Subcutaneous adipose tissue (tissue), 4 donors: ENCODE data around the gene TMEM140. TPM values are rescaled to one million over a fixed set of nuclear protein-coding genes. Genes with fewer than 3 reads are reported as not detected.

Source experiments
- CTCF ChIP-seq: fragments of 450-650 bp; IDR thresholded peaks from one replicate; pipeline ENCODE4 v1.5.1; 2016; ENCODE audit warnings: low read depth, mild to moderate bottlenecking, control low read depth, antibody characterized with exemption, moderate library complexity
- total RNA-seq, 4 donors: library from RNA; depleted of rRNA; stranded (reverse); fragments of >200 nt; gene quantifications; one replicate each; pipeline ENCODE4 v1.1.0, GENCODE V29; 2016

Gene TMEM140
- total RNA-seq, 4 donors from 2014 or later = 36.7 to 114 (median 67.4) TPM

- no peak for TF ChIP-seq CTCF
Observed at GRCh38 chr7:135199439-135199838, 51.6 kb downstream of the TMEM140 start.

- TF ChIP-seq CTCF = no peak
Observed at GRCh38 chr7:135200821-135201331, 53.0 kb downstream of the TMEM140 start.

GRCh38 chr7:135201350-135201749, 53.5 kb downstream of the TMEM140 start:
- no peak for TF ChIP-seq CTCF

- TF ChIP-seq CTCF = no peak
Observed at GRCh38 chr7:135204341-135204749, 56.5 kb downstream of the TMEM140 start.

- no peak for TF ChIP-seq CTCF
Observed at GRCh38 chr7:135204876-135205275, 57.0 kb downstream of the TMEM140 start.

GRCh38 chr7:135205850-135206249, 58.0 kb downstream of the TMEM140 start:
- TF ChIP-seq CTCF = no peak

GRCh38 chr7:135206941-135207391, 59.1 kb downstream of the TMEM140 start:
- no peak for TF ChIP-seq CTCF
